Peyer's patch (tissue), 4 donors: ENCODE results near the gene BIRC2. TPM values are rescaled to one million over a fixed set of nuclear protein-coding genes. Genes with fewer than 3 reads are reported as not detected.
"Not testable (repeated sequence)": the region's sequence is repeated elsewhere in the genome, so short reads cannot be mapped to it uniquely, and the experiment has no call there.

ENCODE experiments used
- DNase-seq, 3 donors: peaks; one replicate each; pipeline ENCODE4 v3.0.0-alpha.2; 2017 to 2019
- H3K27ac ChIP-seq, 4 donors: fragments of 200-600 bp; sonication (generic); one replicate each; pipeline ENCODE4 v1.5.1; 2016 to 2019
- H3K27me3 ChIP-seq, 2 donors: fragments of 200-600 bp; sonication (generic); one replicate each; pipeline ENCODE4 v1.5.1; 2019
- H3K36me3 ChIP-seq, 3 donors: fragments of 200-600 bp; sonication (generic); one replicate each; pipeline ENCODE4 v1.5.1; 2016 to 2019
- H3K4me1 ChIP-seq, 4 donors: fragments of 200-600 bp; sonication (generic); one replicate each; pipeline ENCODE4 v1.5.1; 2016 to 2019
- H3K4me3 ChIP-seq, 4 donors: fragments of 200-600 bp; sonication (generic); 1 replicate in 3 of 4; 2 replicates in 1 of 4; pipeline ENCODE4 v1.5.1; 2016 to 2019; ENCODE audit warnings: mild to moderate bottlenecking in 1 of 4
- H3K9me3 ChIP-seq, 4 donors: fragments of 200-600 bp; sonication (generic); one replicate each; pipeline ENCODE4 v1.5.1; 2016 to 2019; ENCODE audit warnings: mild to moderate bottlenecking in 1 of 4
- CTCF ChIP-seq, 6 experiments: fragments of 450-650 bp in 4 of 6; fragments of 200-600 bp in 2 of 6; sonication (generic) in 1 of 6; IDR thresholded peaks; one replicate each; pipeline ENCODE4 v1.5.1; 2017 to 2019; ENCODE audit warnings: antibody characterized with exemption in 6 of 6, mild to moderate bottlenecking in 3 of 6, moderate library complexity in 1 of 6
- POLR2A ChIP-seq, 2 donors: fragments of 450-650 bp; IDR thresholded peaks; one replicate each; pipeline ENCODE4 v1.5.1; 2017; ENCODE audit warnings: antibody characterized with exemption in 2 of 2, mild to moderate bottlenecking in 2 of 2, moderate library complexity in 2 of 2
- total RNA-seq, 4 donors: library from RNA; depleted of rRNA; stranded (reverse); fragments of >200 nt; gene quantifications; one replicate each; pipeline ENCODE4 v1.1.0, GENCODE V29; 2016

Gene BIRC2
- total RNA-seq, 4 donors from 2014 or later: 30.5 to 88.8 (median 60.8) TPM

- no peak for DNase-seq
- Histone ChIP-seq H3K4me1 (no peaks in the 10 kb centered on the region), H3K9me3 (no peaks in the 10 kb centered on the region), H3K27ac (peak overlapping the region in 1 of 4 donors; percentile 6), H3K4me3 (no peak overlapping the region), H3K27me3 (no peaks in the 10 kb centered on the region), H3K36me3 (peaks cover 0 to 87% (median 6%) of the 10 kb centered on the region in 3 donors)
- no peak for TF ChIP-seq CTCF (IDR thresholded peaks at IDR 0.05)
Observed at GRCh38 chr11:102332611-102332994, 14.4 kb upstream of the BIRC2 start.

- DNase-seq: no peak
- Histone ChIP-seq H3K27me3 (no peaks in the 10 kb centered on the region), H3K27ac (no peak overlapping the region), H3K9me3 (no peaks in the 10 kb centered on the region), H3K4me1 (no peaks in the 10 kb centered on the region), H3K4me3 (no peak overlapping the region), H3K36me3 (peaks cover 0 to 40% (median 0%) of the 10 kb centered on the region in 3 donors)
- no peak for TF ChIP-seq POLR2A (IDR thresholded peaks at IDR 0.05)
- TF ChIP-seq CTCF (IDR thresholded peaks at IDR 0.05): no peak
Observed at GRCh38 chr11:102338479-102339010, 8.5 kb upstream of the BIRC2 start.

GRCh38 chr11:102341311-102341710 is 5.7 kb upstream of the BIRC2 start:
- not testable (repeated sequence) for H3K27ac ChIP-seq, H3K9me3 ChIP-seq, H3K4me1 ChIP-seq, DNase-seq, H3K4me3 ChIP-seq, H3K27me3 ChIP-seq
- peaks cover 0 to 17% (median 0%) of the 10 kb centered on the region in 3 donors for H3K36me3 ChIP-seq

- Histone ChIP-seq H3K27ac (no peak overlapping the region), H3K4me3 (no peak overlapping the region)
- no peak for TF ChIP-seq POLR2A (IDR thresholded peaks at IDR 0.05)
- peak; percentile 57 to 85 (median 77) for TF ChIP-seq CTCF (IDR thresholded peaks at IDR 0.05)
Observed at GRCh38 chr11:102341844-102342318, 5.1 kb upstream of the BIRC2 start.

GRCh38 chr11:102343809-102344208 is 3.2 kb upstream of the BIRC2 start:
- no peak for TF ChIP-seq POLR2A (IDR thresholded peaks at IDR 0.05)
- TF ChIP-seq CTCF (IDR thresholded peaks at IDR 0.05): no peak
- H3K4me1 ChIP-seq: peaks cover 0 to 12% (median 1%) of the 10 kb centered on the region in 4 donors
- no peaks in the 10 kb centered on the region for H3K9me3 ChIP-seq
- no peak overlapping the region for H3K4me3 ChIP-seq
- no peaks in the 10 kb centered on the region for H3K36me3 ChIP-seq
- no peaks in the 10 kb centered on the region for H3K27me3 ChIP-seq
- H3K27ac ChIP-seq: no peak overlapping the region
- DNase-seq: no peak

More at GRCh38 chr11:102341844-102342318, 5.1 kb upstream of the BIRC2 start:
- DNase-seq: peak in 2 of 3 donors; percentile 78 to 91
- no peaks in the 10 kb centered on the region for H3K9me3 ChIP-seq
- peaks cover 0 to 11% (median 0%) of the 10 kb centered on the region in 3 donors for H3K36me3 ChIP-seq
- peaks cover 0 to 8% (median 0%) of the 10 kb centered on the region in 4 donors for H3K4me1 ChIP-seq
- H3K27me3 ChIP-seq: no peaks in the 10 kb centered on the region

GRCh38 chr11:102345904-102346303 is 1.1 kb upstream of the BIRC2 start:
- Histone ChIP-seq H3K36me3 (peaks cover 0 to 12% (median 0%) of the 10 kb centered on the region in 3 donors), H3K4me3 (peak overlapping the region in 3 of 4 donors; percentile 72 to 85 (median 76)), H3K27ac (peak overlapping the region; percentile 91 to 99 (median 96)), H3K4me1 (peaks cover 0 to 23% (median 2%) of the 10 kb centered on the region in 4 donors), H3K27me3 (no peaks in the 10 kb centered on the region), H3K9me3 (no peaks in the 10 kb centered on the region)
- DNase-seq: no peak
- TF ChIP-seq POLR2A (IDR thresholded peaks at IDR 0.05) (no peak), CTCF (IDR thresholded peaks at IDR 0.05) (no peak)
